Skeletal muscle cell (primary cell): ENCODE data around the gene GSTT2.

ENCODE experiments used
- DNase-seq: peaks from one replicate; pipeline ENCODE4 v3.0.0-alpha.2; 2010; ENCODE audit warnings: low read depth
- H3K4me3 ChIP-seq: 2 replicates; pipeline ENCODE4 v1.5.1; 2011; ENCODE audit warnings: low read depth, mild to moderate bottlenecking, control low read depth, low read length, moderate library complexity

GSTT2 gene

GRCh38 chr22:24006207-24006913 lies 26.4 kb downstream of the GSTT2 start:
- H3K4me3 ChIP-seq, result no peak overlapping the region
- DNase-seq, result no peak

GRCh38 chr22:24006914-24007214 lies 26.9 kb downstream of the GSTT2 start:
- no peak for DNase-seq
- H3K4me3 ChIP-seq, result no peak overlapping the region

GRCh38 chr22:24007253-24008021 lies 27.5 kb downstream of the GSTT2 start:
- no peak for DNase-seq
- H3K4me3 ChIP-seq, result no peak overlapping the region

- H3K4me3 ChIP-seq, result no peak overlapping the region
- DNase-seq, result no peak
Observed at GRCh38 chr22:24008022-24008283, 28.0 kb downstream of the GSTT2 start.

GRCh38 chr22:24008381-24009226 lies 28.7 kb downstream of the GSTT2 start:
- no peak for DNase-seq

GRCh38 chr22:24009227-24010017 lies 29.5 kb downstream of the GSTT2 start:
- no peak for DNase-seq
- no peak overlapping the region for H3K4me3 ChIP-seq

More at GRCh38 chr22:24008381-24009226, 28.7 kb downstream of the GSTT2 start:
- H3K4me3 ChIP-seq, result no peak overlapping the region

GRCh38 chr22:24010018-24010391 lies 30.1 kb downstream of the GSTT2 start:
- no peak for DNase-seq
- H3K4me3 ChIP-seq, result no peak overlapping the region

- H3K4me3 ChIP-seq, result peak overlapping the region; percentile 98
- DNase-seq, result no peak
Observed at GRCh38 chr22:24011735-24012068, 31.8 kb downstream of the GSTT2 start.

GRCh38 chr22:24016156-24016555 lies 36.2 kb downstream of the GSTT2 start:
- H3K4me3 ChIP-seq, result no peak overlapping the region
- DNase-seq, result no peak

GRCh38 chr22:24021304-24021703 lies 41.4 kb downstream of the GSTT2 start:
- H3K4me3 ChIP-seq, result no peak overlapping the region
- no peak for DNase-seq

- no peak for DNase-seq
- H3K4me3 ChIP-seq, result no peak overlapping the region
Observed at GRCh38 chr22:24023204-24023789, 43.4 kb downstream of the GSTT2 start.

- no peak overlapping the region for H3K4me3 ChIP-seq
- no peak for DNase-seq
Observed at GRCh38 chr22:24024354-24024753, 44.4 kb downstream of the GSTT2 start.

GRCh38 chr22:24025475-24025874 lies 45.5 kb downstream of the GSTT2 start:
- DNase-seq, result no peak

GRCh38 chr22:24026056-24026455 lies 46.1 kb downstream of the GSTT2 start:
- H3K4me3 ChIP-seq, result no peak overlapping the region
- DNase-seq, result no peak

More at GRCh38 chr22:24025475-24025874, 45.5 kb downstream of the GSTT2 start:
- no peak overlapping the region for H3K4me3 ChIP-seq

- no peak for DNase-seq
Observed at GRCh38 chr22:24026733-24027132, 46.8 kb downstream of the GSTT2 start.

GRCh38 chr22:24027389-24027975 lies 47.5 kb downstream of the GSTT2 start:
- no peak for DNase-seq
- no peak overlapping the region for H3K4me3 ChIP-seq

More at GRCh38 chr22:24026733-24027132, 46.8 kb downstream of the GSTT2 start:
- H3K4me3 ChIP-seq, result no peak overlapping the region

GRCh38 chr22:24027991-24028390 lies 48.1 kb downstream of the GSTT2 start:
- DNase-seq, result no peak
- no peak overlapping the region for H3K4me3 ChIP-seq

- no peak for DNase-seq
- no peak overlapping the region for H3K4me3 ChIP-seq
Observed at GRCh38 chr22:24028533-24028932, 48.6 kb downstream of the GSTT2 start.

- no peak overlapping the region for H3K4me3 ChIP-seq
- no peak for DNase-seq
Observed at GRCh38 chr22:24029304-24029703, 49.4 kb downstream of the GSTT2 start.
